DMS153 treated with DMSO at 0.1 percent for 48 hours (cell line): Measurements from ENCODE around the gene PBXIP1.

ENCODE experiments used
- DNase-seq: peaks from one replicate; lab custom pipeline; 2025; ENCODE audit not compliant: unreplicated experiment; lab: John Stamatoyannopoulos, UW

PBXIP1 gene

GRCh38 chr1:154901591-154901990, 54.3 kb downstream of the PBXIP1 start:
- DNase-seq: no peak

DNA sequence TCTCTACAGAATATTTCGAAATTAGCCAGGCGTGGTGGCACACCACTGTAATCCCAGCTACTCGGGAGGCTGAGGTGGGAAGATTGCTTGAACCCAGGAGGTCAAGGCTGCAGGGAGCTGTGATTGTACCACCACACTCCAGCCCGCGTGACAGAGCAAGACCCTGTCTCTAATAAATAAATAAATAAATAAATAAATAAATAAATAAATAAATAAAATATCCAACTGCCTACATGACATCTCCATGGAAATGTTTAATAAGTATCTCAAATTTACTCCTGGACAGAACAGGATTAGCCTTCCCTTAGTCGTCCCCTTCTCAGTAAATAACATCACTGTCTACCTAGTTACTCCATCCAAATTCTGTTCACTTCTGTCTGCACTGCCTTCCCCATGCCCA, 56.9 kb downstream of the PBXIP1 start:
- no peak for DNase-seq

GRCh38 chr1:154896771-154897286, 59.1 kb downstream of the PBXIP1 start:
- DNase-seq: no peak

- no peak for DNase-seq
These were observed 60.1 kb downstream of the PBXIP1 start for GRCh38 chr1:154895798-154896197.
